Prostate gland (tissue), 2 donors: Measurements from ENCODE around the gene BACH1. TPM values are rescaled to one million over a fixed set of nuclear protein-coding genes. Genes with fewer than 3 reads are reported as not detected.
A peak's percentile ranks its signal among the peaks of the same experiment; 100 is the strongest.

ENCODE experiments used
- DNase-seq: peaks from one replicate; pipeline ENCODE4 v3.0.0-alpha.2; 2019; ENCODE audit warnings: low spot score
- H3K27ac ChIP-seq, 2 donors: fragments of 200-600 bp; sonication (generic); 2 replicates each; pipeline ENCODE4 v1.5.1; 2017 to 2019
- H3K27me3 ChIP-seq: fragments of 200-600 bp; sonication (generic); replicated peaks from 2 replicates; pipeline ENCODE4 v1.5.1; 2019; ENCODE audit not compliant: insufficient read depth
- H3K36me3 ChIP-seq, 2 donors: fragments of 200-600 bp; sonication (generic); 1 replicate in 1 of 2; 2 replicates in 1 of 2; pipeline versions ENCODE4 v1.5.1 to v1.8.1; 2017 to 2019
- H3K4me1 ChIP-seq: fragments of 200-600 bp; sonication (generic); replicated peaks from 2 replicates; pipeline ENCODE4 v1.5.1; 2019
- H3K4me3 ChIP-seq, 2 donors: fragments of 200-600 bp; sonication (generic); 2 replicates each; pipeline ENCODE4 v1.5.1; 2017 to 2019
- H3K9me3 ChIP-seq: fragments of 200-600 bp; sonication (generic); 2 replicates; pipeline ENCODE4 v1.5.1; 2017
- POLR2A ChIP-seq: fragments of 450-650 bp; IDR thresholded peaks from one replicate; pipeline ENCODE4 v1.6.1; 2016; ENCODE audit warnings: antibody characterized with exemption, mild to moderate bottlenecking
- POLR2AphosphoS5 ChIP-seq: sonication (generic); formaldehyde crosslinking; IDR thresholded peaks from one replicate; pipeline ENCODE4 v1.6.1; 2017; ENCODE audit warnings: antibody characterized with exemption
- WGBS: methylation state at CpG from one replicate; pipeline ENCODE4 v1.1.5; 2018; 5-methylcytosine and 5-hydroxymethylcytosine counted together
- intact Hi-C: fragments of 100-400 bp; cut with DNase I; formaldehyde crosslinking; loops from one replicate; pipeline ENCODE4 v1.14.2; 2022
- total RNA-seq, 2 donors: library from RNA; depleted of rRNA; stranded (reverse); fragments of >200 nt; gene quantifications; one replicate each; pipeline ENCODE4 v1.1.0, GENCODE V29; 2016
- TF ChIP-seq, protein P1 (sequence below), 4 experiments: fragments of 200-600 bp in 2 of 4; fragments of 450-650 bp in 2 of 4; sonication (generic) in 2 of 4; IDR thresholded peaks; 1 replicate in 3 of 4; 2 replicates in 1 of 4; pipeline ENCODE4 v1.5.1; 2016 to 2019; ENCODE audit warnings: antibody characterized with exemption in 4 of 4, mild to moderate bottlenecking in 2 of 4, moderate library complexity in 2 of 4

The BACH1 gene
- total RNA-seq, 2 donors from 2014 or later = 42.4 to 46.2 TPM

DNA sequence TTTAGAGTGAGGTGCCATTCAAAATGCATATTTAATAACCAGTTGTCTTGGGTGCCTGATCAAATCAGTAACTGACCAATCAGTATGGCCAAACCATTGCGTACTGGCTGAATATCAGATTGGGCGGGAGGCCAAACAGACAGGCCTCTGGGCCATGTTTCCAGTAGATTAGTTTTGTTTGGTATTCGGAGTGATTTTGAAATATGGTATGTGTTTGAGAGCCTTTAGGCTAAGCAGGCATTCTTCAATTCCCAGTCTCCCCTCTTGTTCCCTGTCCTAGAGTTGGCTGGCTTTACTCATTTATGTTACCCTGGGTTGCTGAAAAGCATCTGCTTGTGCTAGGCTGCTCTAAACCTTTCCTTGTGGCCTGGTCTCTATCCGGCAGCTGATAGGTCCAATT, 80.1 kb downstream of the BACH1 start:
- TF ChIP-seq, protein P1, sequence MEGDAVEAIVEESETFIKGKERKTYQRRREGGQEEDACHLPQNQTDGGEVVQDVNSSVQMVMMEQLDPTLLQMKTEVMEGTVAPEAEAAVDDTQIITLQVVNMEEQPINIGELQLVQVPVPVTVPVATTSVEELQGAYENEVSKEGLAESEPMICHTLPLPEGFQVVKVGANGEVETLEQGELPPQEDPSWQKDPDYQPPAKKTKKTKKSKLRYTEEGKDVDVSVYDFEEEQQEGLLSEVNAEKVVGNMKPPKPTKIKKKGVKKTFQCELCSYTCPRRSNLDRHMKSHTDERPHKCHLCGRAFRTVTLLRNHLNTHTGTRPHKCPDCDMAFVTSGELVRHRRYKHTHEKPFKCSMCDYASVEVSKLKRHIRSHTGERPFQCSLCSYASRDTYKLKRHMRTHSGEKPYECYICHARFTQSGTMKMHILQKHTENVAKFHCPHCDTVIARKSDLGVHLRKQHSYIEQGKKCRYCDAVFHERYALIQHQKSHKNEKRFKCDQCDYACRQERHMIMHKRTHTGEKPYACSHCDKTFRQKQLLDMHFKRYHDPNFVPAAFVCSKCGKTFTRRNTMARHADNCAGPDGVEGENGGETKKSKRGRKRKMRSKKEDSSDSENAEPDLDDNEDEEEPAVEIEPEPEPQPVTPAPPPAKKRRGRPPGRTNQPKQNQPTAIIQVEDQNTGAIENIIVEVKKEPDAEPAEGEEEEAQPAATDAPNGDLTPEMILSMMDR (IDR thresholded peaks at IDR 0.05) = no peak
- TF ChIP-seq POLR2AphosphoS5 (no peak), POLR2A (no peak)
- no peaks in the 10 kb centered on the region for H3K27me3 ChIP-seq
- no peaks in the 10 kb centered on the region for H3K36me3 ChIP-seq
- DNase-seq = no peak
- H3K27ac ChIP-seq = no peak overlapping the region
- no peaks in the 10 kb centered on the region for H3K4me1 ChIP-seq
- no peak overlapping the region for H3K4me3 ChIP-seq
- H3K9me3 ChIP-seq = no peaks in the 10 kb centered on the region
- WGBS = 90% methylated on average over 4 of the region's 4 CpGs
- intact Hi-C loops = no loop called here

DNA sequence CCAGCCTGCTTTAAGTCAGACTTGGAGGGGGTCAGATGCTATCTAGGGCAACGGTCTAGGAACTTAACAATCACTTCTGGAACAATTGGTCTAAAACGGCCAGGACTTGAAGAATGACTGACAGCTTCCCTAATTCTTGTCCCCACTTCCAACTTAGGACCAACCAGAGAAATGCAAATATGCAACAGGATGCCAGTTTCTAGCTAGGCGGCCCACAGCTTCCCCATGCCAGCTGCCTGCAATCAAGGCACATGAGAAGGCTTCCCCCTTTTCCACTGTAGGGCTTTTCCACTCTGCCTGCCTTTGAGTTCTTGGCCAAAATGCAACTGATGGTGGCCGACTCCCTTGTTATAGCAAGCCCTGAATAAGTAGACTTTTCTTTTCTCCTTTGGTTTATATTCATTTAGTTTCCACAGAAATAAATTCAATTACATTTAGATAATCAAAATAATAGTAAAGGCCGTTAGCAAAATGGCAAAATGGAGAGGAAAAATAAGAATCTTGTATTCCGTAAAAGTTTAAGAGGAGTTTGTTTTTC, 80.9 kb downstream of the BACH1 start:
- 87% methylated on average over 6 of the region's 6 CpGs for WGBS
- Histone ChIP-seq H3K27me3 (no peaks in the 10 kb centered on the region), H3K4me3 (no peak overlapping the region), H3K27ac (no peak overlapping the region), H3K36me3 (no peaks in the 10 kb centered on the region), H3K4me1 (no peaks in the 10 kb centered on the region), H3K9me3 (no peaks in the 10 kb centered on the region)
- TF ChIP-seq POLR2A (no peak), POLR2AphosphoS5 (no peak)
- TF ChIP-seq, protein P1 (IDR thresholded peaks at IDR 0.05) = no peak
- DNase-seq = no peak
- intact Hi-C loops = no loop called here

DNA sequence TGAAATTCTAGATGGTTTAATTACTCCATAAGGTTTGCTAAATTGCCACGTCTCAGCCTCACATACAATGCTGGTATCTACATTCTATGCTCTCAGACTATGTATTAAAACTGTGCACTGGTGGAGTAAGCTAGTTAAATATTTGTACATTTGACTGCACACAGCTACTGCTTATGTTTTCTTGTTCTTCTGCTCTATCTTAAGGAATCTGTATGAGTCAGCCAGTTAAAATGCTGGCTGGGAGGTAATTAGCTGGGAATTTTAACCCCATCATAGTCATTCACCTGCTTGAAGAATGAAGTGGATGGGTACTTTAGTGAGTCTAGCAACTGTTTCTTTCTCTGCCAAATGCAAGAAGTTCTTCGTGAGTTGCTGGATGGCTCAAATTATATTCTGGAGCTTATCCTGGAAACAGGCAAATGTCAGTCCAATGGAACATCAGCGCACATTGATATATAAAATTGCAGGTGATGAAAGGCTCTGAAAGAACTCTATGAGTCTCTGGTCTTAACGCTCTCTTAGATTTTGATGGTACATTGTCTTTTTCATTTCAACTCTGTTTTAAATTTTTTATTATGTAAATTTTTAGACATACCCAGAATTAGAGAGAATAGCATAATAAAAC, 83.4 kb downstream of the BACH1 start:
- DNase-seq = no peak
- H3K36me3 ChIP-seq = no peaks in the 10 kb centered on the region
- intact Hi-C loops = no loop called here
- 82% methylated on average over 4 of the region's 4 CpGs for WGBS
- no peak overlapping the region for H3K27ac ChIP-seq
- no peak overlapping the region for H3K4me3 ChIP-seq
- no peaks in the 10 kb centered on the region for H3K4me1 ChIP-seq
- TF ChIP-seq, protein P1 (IDR thresholded peaks at IDR 0.05) = no peak
- TF ChIP-seq POLR2AphosphoS5 (peak; percentile 15), POLR2A (no peak)
- no peaks in the 10 kb centered on the region for H3K9me3 ChIP-seq
- no peaks in the 10 kb centered on the region for H3K27me3 ChIP-seq

DNA sequence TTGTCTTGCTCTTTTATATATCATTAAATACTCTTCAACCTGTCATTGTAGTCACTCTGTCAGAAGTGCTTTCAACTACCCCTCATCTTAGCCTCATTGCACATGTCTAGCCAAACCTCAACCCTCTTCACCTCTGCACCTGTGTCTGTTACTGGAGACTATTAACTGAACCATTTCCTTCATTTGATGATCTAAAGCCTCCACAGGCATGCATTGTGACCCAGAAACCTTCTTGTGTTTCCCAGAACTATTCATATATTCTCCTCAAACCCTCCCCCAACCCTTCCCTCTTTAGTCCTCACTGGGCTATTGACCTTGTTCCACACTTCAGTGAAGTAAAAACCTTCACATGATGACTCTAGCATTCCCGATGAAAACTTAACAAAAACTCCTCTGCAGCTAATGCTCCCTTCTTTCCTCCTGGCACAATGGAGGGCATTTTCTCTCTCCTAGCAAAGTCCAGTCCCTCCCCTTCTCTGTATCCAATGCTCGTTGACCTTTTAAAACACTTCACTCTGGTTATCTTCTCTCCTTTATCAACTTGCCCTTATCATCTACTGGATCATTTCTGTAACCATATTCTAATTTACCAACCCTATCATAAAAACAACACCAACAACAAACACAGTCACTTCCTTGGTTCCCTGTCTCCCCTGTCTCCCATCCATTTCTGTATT, 86.1 kb downstream of the BACH1 start:
- Histone ChIP-seq H3K4me1 (no peaks in the 10 kb centered on the region), H3K9me3 (no peaks in the 10 kb centered on the region), H3K4me3 (no peak overlapping the region), H3K27me3 (no peaks in the 10 kb centered on the region), H3K36me3 (no peaks in the 10 kb centered on the region), H3K27ac (no peak overlapping the region)
- DNase-seq = no peak
- intact Hi-C loops = no loop called here
- TF ChIP-seq, protein P1 (IDR thresholded peaks at IDR 0.05) = no peak
- TF ChIP-seq POLR2AphosphoS5 (no peak), POLR2A (no peak)
- 77% methylated on average over 2 of the region's 2 CpGs for WGBS
